ENCODE results near the gene LRRC56. TPM values are rescaled to one million over a fixed set of nuclear protein-coding genes. Genes with fewer than 3 reads are reported as not detected.

Gene LRRC56
- total RNA-seq, 4 donors from 2014 or later: 0.13 to 0.69 (median 0.20) TPM; not detected in 1

DNA sequence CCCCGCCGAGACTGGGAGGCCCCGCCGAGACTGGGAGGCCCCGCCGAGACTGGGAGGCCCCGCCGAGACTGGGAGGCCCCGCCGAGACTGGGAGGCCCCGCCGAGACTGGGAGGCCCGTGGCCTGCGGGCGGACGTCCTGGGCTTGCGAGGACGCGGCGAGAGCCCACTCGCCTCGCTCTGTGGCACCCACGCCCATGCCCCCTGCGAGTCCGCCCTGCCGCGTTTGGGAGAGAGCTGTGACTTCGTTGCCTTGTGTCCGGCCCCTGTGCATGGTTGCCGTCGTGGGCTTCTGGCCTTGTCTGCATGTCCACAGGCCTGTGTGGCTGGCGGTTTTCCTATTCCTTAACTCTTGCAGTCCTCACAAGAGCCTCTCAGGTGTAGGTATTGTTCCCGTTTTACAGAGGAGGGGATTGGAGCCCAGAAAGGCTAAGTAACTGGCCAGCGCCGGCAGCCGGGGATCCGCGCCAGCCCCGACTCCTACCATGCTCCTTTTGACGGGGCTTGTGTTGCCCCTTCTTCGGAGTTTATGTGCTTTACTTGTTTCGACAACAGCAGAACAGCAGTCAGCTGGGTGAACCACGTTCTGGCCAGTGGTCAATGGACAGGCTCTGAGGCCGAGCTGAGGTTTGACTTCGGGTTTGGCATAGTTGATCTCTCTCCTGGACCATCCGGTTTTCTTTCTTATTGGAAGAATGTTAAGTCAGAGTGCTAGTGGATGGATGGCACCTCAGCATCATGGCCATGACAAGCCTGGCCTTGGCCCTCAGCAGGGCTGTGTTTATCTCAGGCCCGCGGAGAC lies 39.7 kb downstream of the LRRC56 start:
- no peaks in the 10 kb centered on the region for H3K9me3 ChIP-seq
- peaks cover 0 to 9% of the 10 kb centered on the region in 2 donors for H3K36me3 ChIP-seq
- 35% methylated on average over 3 of the region's 48 CpGs; no CpG with 5 or more reads in 1 of the 2 donors for WGBS, 2 donors (ENCODE audit: low coverage in 1 of 2)
- peak overlapping the region; percentile 77 to 88 for H3K4me3 ChIP-seq
- TF ChIP-seq POLR2A (IDR thresholded peaks at IDR 0.05) (no peak), POLR2AphosphoS5 (IDR thresholded peaks at IDR 0.05) (no peak), EP300 (IDR thresholded peaks at IDR 0.05) (no peak)
- TF ChIP-seq, protein P1, sequence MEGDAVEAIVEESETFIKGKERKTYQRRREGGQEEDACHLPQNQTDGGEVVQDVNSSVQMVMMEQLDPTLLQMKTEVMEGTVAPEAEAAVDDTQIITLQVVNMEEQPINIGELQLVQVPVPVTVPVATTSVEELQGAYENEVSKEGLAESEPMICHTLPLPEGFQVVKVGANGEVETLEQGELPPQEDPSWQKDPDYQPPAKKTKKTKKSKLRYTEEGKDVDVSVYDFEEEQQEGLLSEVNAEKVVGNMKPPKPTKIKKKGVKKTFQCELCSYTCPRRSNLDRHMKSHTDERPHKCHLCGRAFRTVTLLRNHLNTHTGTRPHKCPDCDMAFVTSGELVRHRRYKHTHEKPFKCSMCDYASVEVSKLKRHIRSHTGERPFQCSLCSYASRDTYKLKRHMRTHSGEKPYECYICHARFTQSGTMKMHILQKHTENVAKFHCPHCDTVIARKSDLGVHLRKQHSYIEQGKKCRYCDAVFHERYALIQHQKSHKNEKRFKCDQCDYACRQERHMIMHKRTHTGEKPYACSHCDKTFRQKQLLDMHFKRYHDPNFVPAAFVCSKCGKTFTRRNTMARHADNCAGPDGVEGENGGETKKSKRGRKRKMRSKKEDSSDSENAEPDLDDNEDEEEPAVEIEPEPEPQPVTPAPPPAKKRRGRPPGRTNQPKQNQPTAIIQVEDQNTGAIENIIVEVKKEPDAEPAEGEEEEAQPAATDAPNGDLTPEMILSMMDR (IDR thresholded peaks at IDR 0.05): no peak
- peaks cover 0 to 64% (median 45%) of the 10 kb centered on the region in 3 donors for H3K4me1 ChIP-seq
- no peaks in the 10 kb centered on the region for H3K27me3 ChIP-seq
- no peak for ATAC-seq
- H3K27ac ChIP-seq: peak overlapping the region; percentile 51 to 97 (median 91)

DNA sequence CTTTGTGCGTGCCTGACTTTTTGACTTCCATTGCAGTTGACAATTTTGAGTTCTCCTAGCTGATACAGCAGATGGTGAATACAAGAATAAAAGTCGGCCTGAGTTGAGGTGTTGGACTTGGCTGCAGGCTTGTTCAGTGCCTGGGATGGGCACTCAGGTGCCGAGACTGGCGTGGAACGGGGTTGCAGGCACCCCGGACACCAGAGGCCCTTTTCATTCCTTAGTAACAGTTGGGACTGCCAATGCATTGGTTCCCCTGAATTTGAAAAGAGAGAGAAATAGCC lies 40.2 kb downstream of the LRRC56 start:
- Histone ChIP-seq H3K9me3 (no peaks in the 10 kb centered on the region), H3K4me3 (peak overlapping the region; percentile 77 to 88), H3K4me1 (peaks cover 0 to 64% (median 45%) of the 10 kb centered on the region in 3 donors), H3K27ac (peak overlapping the region in 2 of 4 donors; percentile 95 to 97), H3K36me3 (peaks cover 0 to 14% of the 10 kb centered on the region in 2 donors), H3K27me3 (no peaks in the 10 kb centered on the region)
- no peak for TF ChIP-seq EP300 (IDR thresholded peaks at IDR 0.05)
- no peak for TF ChIP-seq POLR2A (IDR thresholded peaks at IDR 0.05)
- TF ChIP-seq POLR2AphosphoS5 (IDR thresholded peaks at IDR 0.05): no peak
- TF ChIP-seq, protein P1 (IDR thresholded peaks at IDR 0.05): no peak
- no peak for ATAC-seq
- 70% methylated on average over 5 of the region's 6 CpGs; no CpG with 5 or more reads in 1 of the 2 donors for WGBS, 2 donors (ENCODE audit: low coverage in 1 of 2)

DNA sequence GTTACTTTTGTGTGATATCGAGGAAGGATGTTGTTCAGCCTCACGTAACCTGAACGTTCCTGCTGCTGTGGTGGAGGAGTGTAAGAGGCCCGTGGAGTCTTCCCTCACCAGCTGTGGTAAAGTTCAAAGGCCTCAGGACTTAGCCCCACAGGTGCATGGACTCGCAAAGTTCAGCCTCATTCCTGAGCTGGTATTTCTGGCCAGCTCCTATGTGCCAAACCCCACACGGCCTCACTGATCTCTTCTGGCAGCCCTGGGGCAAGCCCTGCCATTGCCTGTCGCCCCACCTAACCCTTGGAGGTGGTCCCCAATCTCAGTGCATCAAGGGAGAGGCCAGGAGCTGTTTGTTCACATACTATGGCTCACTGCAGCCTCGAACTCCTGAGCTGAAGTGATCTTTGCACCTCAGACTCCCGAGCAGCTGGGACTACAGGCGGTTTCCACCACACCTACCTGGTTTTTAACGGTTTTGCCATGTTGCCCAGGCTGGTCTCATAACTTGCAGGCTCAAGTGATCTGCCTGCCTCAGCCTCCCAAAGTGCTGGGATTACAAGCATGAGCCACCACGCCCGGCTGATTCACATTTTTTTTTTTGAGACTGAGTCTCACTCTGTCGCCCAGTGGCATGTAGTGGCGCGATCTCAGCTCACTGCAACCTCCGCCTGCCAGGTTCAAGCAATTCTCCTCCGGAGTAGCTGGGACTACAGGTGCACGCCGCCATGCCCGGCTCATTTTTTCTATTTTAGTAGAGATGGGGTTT lies 41.1 kb downstream of the LRRC56 start:
- TF ChIP-seq POLR2A (IDR thresholded peaks at IDR 0.05): no peak
- no peak for TF ChIP-seq EP300 (IDR thresholded peaks at IDR 0.05)
- TF ChIP-seq, protein P1 (IDR thresholded peaks at IDR 0.05): no peak
- no peak for TF ChIP-seq POLR2AphosphoS5 (IDR thresholded peaks at IDR 0.05)
- no peak for ATAC-seq
- 61 to 66% methylated on average over 4 to 7 of the region's 21 CpGs for WGBS, 2 donors (ENCODE audit: low coverage in 1 of 2)
- Histone ChIP-seq H3K27ac (peak overlapping the region in 1 of 4 donors; percentile 95), H3K4me3 (peak overlapping the region in 1 of 2 donors; percentile 88), H3K4me1 (peaks cover 0 to 64% (median 45%) of the 10 kb centered on the region in 3 donors), H3K27me3 (no peaks in the 10 kb centered on the region), H3K36me3 (peaks cover 0 to 23% of the 10 kb centered on the region in 2 donors), H3K9me3 (no peaks in the 10 kb centered on the region)

DNA sequence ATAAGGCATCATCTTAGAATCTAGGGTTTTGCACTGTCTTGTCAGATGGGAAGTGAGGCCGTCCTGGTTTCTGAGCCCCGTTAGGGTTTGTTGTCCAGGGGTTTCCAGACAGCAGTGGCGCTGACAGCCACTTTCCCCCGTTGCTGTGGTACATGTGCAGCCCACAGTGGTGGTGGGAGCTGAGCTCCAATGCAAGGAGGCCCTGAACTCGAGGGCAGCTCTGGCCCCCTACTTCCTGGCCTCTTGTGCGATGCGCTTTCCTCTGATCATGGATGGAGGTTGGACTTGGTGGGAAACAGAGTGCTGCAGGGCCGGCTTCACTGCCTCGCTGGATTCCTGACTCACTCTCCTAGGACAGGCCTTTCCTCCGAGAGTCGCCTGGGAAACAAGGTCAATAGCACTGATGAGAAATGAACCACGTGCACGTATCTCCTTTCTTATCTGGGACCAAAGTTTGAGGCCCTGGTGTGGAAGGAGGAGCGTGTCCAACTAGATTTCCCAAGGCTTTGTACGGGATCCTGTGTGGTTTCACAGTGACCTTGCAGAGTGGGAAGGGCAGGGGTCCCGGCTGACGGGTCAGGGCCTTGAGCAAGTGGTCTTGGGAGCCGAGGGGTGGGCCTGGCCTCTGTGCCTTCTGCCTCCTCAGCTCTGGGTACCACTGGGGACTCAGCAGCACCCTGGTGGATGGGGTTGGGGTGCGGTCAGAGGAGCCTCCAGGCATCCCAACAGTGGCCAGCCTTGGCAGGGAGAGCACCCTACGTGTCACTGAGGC lies 42.7 kb downstream of the LRRC56 start:
- no peaks in the 10 kb centered on the region for H3K9me3 ChIP-seq
- ATAC-seq: no peak
- TF ChIP-seq POLR2AphosphoS5 (IDR thresholded peaks at IDR 0.05) (no peak), POLR2A (IDR thresholded peaks at IDR 0.05) (no peak), EP300 (IDR thresholded peaks at IDR 0.05) (no peak)
- TF ChIP-seq, protein P1 (IDR thresholded peaks at IDR 0.05): no peak
- no peak overlapping the region for H3K27ac ChIP-seq
- H3K4me1 ChIP-seq: peaks cover 0 to 52% (median 38%) of the 10 kb centered on the region in 3 donors
- H3K36me3 ChIP-seq: peaks cover 0 to 39% of the 10 kb centered on the region in 2 donors
- no peak overlapping the region for H3K4me3 ChIP-seq
- H3K27me3 ChIP-seq: no peaks in the 10 kb centered on the region
- 60 to 73% methylated on average over 2 of the region's 20 CpGs for WGBS, 2 donors (ENCODE audit: low coverage in 1 of 2)

Measured in gastroesophageal sphincter (tissue), 4 donors.